Measurements from ENCODE around the gene DFFB.
"Not testable (repeated sequence)": the region's sequence is repeated elsewhere in the genome, so short reads cannot be mapped to it uniquely, and the experiment has no call there.

DFFB gene

DNA sequence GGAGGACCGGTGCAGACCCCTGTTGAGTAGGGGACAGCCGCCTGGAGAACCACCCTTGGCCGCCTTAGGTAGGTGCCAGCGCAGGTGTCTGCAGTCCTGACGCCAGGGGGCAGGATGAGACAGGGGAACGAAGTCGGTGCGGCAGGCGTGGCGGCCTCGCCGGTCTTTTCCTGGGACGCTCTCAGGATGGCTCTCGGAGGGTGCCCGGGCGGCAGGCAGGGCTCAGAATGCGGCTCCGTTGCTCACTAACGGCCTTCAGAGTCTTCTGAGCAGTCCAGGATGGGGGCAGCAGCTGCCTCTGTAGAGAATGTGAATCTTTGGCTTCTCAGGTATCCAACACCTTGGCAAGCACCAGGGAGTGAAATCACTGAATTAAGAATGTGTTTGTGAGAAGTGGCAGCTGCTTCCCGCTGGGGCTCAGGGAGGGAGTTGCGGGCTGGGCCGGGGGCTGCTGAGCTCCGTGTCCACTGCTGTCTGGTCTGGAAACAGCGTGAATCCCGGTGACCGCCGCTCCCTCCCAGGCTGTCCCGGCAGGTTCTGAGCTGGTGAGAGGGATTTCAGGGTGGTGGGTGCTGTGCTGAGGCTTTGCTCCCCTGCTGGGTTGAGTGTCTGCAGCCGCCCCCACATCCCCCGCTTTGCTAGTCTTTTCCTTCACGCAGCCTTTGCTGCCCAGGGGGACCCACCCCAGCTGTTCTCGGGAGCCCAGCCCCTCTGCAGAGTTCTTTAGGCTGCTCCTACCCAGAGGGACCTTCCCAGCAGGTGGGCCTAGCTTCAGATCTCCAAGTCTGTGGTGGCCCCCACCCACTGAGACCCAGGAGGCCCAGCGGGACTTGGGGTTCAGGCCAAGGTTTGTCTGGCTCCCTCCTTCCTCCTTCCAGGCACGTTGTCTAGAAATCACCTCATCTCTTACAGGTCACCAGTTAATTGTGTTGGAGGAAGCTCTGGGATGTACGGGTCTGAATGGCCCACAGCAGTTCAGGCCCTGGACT, 53.9 kb downstream of the DFFB start:
- FAIRE-seq, result no peak

- no peak for FAIRE-seq
These were observed 54.9 kb downstream of the DFFB start for GRCh38 chr1:3911981-3912808.

- no peak for FAIRE-seq
These were observed 55.8 kb downstream of the DFFB start for GRCh38 chr1:3912809-3913685.

GRCh38 chr1:3914331-3914851, 57.1 kb downstream of the DFFB start:
- FAIRE-seq, result no peak

DNA sequence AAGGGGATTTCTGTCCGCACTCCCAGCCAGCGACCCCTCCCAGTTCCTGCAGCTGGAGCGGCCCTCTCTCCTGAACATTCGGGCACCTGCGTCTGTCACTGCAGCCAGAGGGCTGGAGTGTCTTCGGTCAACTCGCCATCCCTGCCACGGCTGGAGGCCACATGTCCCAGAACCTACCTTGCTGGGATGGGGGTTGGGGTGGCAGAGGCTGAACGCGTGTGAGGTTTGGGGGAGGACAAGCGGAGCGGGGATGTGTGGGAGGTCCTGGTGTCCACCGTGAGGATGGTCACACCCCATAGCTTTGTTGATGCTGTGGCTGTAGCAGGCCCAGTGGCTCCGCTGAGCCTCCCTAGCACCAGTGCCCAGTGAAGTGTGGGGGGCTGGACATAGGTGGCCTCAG, 57.6 kb downstream of the DFFB start:
- no peak for FAIRE-seq

- no peak for FAIRE-seq
These were observed 58.4 kb downstream of the DFFB start for GRCh38 chr1:3915551-3916121.

DNA sequence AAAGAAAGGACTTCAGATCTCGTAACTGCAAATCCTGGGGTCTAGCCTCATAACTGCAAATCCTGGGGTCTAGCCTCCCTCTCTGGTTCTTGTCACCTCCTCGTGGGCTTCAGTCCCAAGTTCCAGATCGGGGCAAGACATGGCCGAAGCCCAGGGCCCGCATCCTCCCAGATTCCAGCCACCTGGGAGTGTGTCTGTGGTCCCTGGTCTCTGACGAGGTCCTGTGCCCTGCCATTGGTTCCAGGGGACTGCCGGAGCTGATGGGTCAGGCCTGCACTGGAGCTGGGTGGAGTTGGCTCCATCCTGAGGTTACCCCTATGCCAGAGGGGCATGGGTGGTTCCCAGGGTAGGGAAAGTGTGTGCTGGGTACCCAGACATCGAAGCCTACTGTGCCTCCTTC, 60.5 kb downstream of the DFFB start:
- no peak for FAIRE-seq

DNA sequence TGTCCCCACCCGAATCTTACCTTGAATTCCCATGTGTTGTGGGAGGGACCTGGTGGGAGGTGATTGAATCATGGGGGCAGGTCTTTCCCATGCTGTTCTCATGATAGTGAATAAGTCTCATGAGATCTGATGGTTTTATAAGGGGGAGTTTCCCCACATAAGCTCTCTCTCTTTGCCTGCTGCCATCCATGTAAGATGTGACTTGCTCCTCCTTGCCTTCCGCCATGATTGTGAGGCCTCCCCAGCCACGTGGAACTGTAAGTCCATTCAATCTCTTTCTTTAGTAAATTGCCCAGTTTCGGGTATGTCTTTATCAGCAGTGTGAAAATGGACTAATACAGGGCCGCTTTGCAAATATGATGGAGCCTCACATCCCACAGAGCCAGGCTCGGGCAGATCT, 61.1 kb downstream of the DFFB start:
- FAIRE-seq, result not testable (repeated sequence)

DNA sequence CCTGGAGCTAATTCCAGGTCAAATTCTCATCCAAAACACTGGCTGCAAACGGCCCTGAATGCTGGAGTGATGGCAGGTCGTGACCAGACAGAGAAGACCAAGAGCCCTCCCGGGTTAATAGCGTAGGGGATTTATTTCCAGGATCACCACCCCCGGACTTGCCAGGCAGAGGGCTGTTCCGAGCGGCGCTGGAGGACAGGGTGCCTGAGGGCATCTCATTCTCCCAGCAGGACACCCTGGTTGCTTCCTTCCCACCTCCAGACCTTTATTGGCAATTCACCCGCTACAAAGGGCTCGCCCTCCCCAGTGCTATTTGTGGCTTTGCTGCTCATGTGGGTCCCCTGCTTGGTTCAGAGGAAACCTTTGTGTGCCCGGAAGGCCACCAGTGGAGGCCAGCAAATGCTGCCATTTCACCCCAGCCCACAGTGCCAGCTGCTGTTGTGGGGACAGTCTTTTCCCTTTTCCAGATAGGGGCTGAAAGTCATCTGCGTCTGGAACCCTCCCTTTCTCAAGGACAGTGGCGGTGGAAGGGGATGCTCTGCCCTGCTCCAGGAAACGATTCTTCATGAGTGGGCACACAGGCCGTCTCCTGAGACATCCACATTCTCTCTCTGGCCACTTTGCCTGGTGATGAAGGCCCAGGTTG, 61.8 kb downstream of the DFFB start:
- no peak for FAIRE-seq

GRCh38 chr1:3919706-3920105, 62.4 kb downstream of the DFFB start:
- FAIRE-seq, result no peak

- no peak for FAIRE-seq
These were observed 64.5 kb downstream of the DFFB start for GRCh38 chr1:3921765-3922164.

DNA sequence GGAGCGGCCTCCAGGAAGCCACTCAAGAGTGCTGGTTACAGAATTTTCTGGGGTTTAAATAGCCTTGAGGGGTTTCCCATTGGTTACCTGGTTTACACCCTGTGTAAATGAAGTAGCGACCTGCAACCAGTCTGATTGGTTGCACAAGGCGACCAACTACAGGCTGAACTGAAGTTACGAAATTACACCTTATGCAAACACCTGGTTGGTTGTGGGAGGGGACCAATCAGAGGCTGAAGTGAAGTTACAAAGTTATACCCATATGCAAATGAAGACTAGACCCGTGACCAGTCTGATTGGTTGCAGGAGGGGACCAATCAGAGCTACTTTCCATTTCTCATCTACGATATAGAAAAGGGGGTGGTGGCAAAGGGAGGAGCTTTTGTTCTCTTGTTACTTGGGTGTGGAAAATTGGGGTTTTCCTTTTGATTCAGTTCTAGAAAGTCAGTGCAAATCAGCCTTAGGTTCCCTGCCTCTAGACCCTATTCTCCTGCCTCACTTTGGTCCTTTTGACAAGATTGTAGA, 65.0 kb downstream of the DFFB start:
- FAIRE-seq, result no peak

GRCh38 chr1:3922851-3923250, 65.6 kb downstream of the DFFB start:
- FAIRE-seq, result no peak

DNA sequence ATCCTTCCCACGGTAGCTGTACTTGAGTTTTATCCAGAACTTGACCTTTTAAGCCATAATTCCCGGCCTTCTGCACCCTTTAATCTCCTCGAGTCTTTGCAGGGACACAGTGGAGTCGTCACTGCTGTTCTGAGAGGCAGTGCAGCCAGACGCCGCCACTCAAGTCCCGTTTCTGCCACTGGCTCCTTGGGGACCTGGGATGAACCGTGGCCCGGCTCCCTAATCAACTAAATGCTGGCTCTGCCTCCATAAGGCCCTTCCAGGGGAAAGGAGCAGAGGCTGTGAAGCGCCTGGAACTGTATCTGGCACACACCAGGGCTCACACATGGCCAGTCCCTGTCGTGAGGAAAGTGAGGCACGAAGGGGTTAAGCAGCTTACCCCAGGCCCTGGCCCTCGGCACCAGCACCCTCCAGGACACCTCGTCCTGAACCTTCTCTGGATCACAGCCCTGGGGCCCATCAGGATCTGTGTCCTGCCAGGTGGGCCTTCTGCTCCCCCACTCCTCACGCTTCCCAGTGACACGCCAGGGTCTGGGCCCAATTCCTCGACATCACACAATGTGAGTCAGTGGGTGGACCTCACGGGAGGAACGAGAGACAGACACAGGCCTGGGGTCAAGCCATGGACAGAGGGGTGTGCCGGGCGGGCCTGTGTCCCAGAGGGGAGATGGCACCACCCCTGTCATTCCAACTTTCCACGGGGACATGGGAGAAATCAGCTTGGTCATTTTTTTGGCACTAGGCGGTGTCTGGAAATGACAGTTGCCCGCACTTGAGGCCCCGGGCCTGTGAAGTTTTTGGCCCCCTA, 66.3 kb downstream of the DFFB start:
- no peak for FAIRE-seq

GRCh38 chr1:3924186-3924824, 67.0 kb downstream of the DFFB start:
- no peak for FAIRE-seq

DNA sequence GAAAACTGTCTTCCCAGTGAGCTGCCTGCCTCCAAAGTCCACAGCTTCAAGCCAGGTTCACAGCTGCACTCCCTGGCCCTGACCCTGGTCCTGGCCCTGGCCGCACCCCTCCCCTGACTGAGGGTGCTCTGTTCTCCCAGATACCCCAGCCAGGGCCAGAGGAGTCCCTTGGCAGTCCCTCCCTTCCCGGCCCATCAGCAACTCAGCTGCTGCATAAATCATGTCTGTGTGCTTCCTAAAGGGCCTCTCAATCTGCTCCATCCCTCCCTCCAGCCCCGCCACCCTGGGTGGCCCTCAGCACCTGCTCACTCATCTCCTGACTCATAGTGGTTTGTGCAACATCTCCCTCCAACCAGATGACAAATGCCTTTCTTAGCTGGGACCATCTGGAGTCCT, 67.5 kb downstream of the DFFB start:
- no peak for FAIRE-seq

- FAIRE-seq, result no peak
These were observed 68.0 kb downstream of the DFFB start for GRCh38 chr1:3925256-3925655.

DNA sequence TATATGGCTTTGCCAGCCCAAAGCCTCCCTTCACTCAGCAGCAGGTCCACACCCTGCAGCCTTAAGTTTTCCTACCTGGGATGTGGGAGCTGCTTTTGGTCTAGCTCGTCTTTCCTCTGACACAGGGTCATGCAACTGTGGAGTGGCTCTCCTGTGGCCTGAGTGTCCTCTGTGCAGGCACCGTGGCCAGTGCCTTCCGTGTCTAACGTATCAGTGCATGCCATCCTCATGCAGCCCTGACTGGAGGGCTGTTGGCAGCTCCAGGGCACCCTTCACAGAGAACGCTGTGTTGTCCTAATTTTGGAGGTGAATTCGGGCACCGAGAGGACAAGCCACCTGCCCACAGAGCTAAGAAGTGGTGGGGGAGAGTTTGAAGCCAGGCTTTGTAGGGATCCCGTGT, 68.5 kb downstream of the DFFB start:
- no peak for FAIRE-seq

GRCh38 chr1:3926956-3927355, 69.7 kb downstream of the DFFB start:
- FAIRE-seq, result no peak

DNA sequence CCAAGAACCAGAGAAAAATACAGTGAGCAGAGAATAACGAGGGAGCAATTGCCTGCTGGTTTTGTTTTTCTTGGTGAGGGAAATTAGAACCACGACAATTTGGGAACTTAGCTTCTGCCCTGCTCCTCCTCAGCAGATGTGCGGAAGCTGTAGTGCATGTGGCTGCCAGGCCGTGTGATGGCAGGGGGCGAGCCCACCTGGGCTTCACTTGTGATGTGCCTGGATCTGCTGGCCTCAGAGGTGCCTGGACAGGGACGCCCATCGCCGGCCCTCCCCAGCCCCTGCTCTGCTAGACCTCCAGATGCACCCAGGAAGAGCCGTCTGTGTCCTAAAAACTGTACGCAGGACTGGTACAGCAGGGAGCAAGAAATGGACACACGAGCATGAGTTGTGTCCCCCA, 71.3 kb downstream of the DFFB start:
- no peak for FAIRE-seq

All from endometrium (tissue), 2 donors.